ENCODE results near the gene MDM2. TPM values are rescaled to one million over a fixed set of nuclear protein-coding genes. Genes with fewer than 3 reads are reported as not detected.

Gene MDM2
- total and polyA plus RNA-seq, 2 donors (not counting 1 experiment from before 2014, with no cell fraction given) = 6.1 to 78.7 TPM

DNA sequence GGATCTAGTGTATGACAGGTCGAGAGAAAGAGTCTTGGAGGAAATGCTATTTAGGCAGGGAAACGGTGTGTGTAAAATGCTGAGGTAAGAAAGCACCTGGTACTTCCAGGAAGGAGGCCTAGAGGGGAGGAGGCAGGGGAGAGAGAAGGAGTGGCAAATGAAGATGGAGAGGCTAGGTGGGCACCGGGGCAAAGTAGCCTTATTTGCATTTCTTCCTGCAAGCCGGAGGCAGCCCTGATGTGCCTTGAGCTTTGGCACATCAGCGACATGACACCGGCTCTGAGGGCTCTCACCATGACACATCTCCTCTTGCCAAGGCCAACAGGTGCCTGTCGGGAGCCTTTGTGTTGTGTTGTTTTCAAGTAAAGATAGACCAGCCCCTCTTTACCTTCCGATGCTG lies 63.4 kb downstream of the MDM2 start:
- no peak overlapping the region for H3K4me2 ChIP-seq (replicated peaks; ENCODE audit: low read depth, low read length, poor library complexity, severe bottlenecking)
- no peaks in the 10 kb centered on the region for H4K20me1 ChIP-seq (ENCODE audit: control insufficient read depth, insufficient read depth, low read length, poor library complexity, severe bottlenecking)
- no peak overlapping the region for H2AFZ ChIP-seq (ENCODE audit: insufficient read depth, low read depth, low read length, poor library complexity, severe bottlenecking)
- ChIA-PET CTCF (interaction anchor here (1.2 to 6.9 kb wide), 3 partner anchors 11 to 198 kb away, joined by 3 to 61 read pairs (median 7); partner anchors contain the start of gene MDM2), POLR2A (no interaction called here)
- peaks cover 0 to 9% of the 10 kb centered on the region in 2 experiments for H3K36me3 ChIP-seq (replicated peaks in 1 of 2; ENCODE audit: control extremely low read depth in 1 of 2, control insufficient read depth in 1 of 2, extremely low read depth in 1 of 2, insufficient read depth in 2 of 2, low read length in 1 of 2)
- intact Hi-C loops (cut with micrococcal nuclease) = no loop called here
- H3K27ac ChIP-seq (ENCODE audit: low read length in 2 of 2) = no peak overlapping the region
- no peaks in the 10 kb centered on the region for H3K4me1 ChIP-seq (ENCODE audit: control insufficient read depth in 2 of 2, insufficient read depth in 2 of 2, low read length in 2 of 2)
- DNase-seq (no peak), ATAC-seq (ENCODE audit: low read depth) (no peak)
- H3K4me3 ChIP-seq (ENCODE audit: control extremely low read depth in 1 of 5, extremely low read depth in 1 of 5, insufficient read depth in 1 of 5, low read depth in 2 of 5, low read length in 4 of 5) = no peak overlapping the region
- no peak overlapping the region for H3K27ac Mint-ChIP-seq
- H3K9me3 Mint-ChIP-seq (ENCODE audit: insufficient read depth) = no peaks in the 10 kb centered on the region
- H3K27me3 Mint-ChIP-seq = no peaks in the 10 kb centered on the region
- H3K27me3 ChIP-seq (replicated peaks in 1 of 4; ENCODE audit: control extremely low read depth in 1 of 4, control insufficient read depth in 3 of 4, insufficient read depth in 4 of 4, low read length in 3 of 4) = no peaks in the 10 kb centered on the region
- H3K4me3 Mint-ChIP-seq = no peak overlapping the region
- H3K9ac ChIP-seq (ENCODE audit: low read length) = no peak overlapping the region
- H3K9me3 ChIP-seq (ENCODE audit: control extremely low read depth in 1 of 3, control insufficient read depth in 2 of 3, insufficient read depth in 1 of 3, low read length in 2 of 3) = no peaks in the 10 kb centered on the region
- TF ChIP-seq EZH2 (IDR thresholded peaks at IDR 0.05; ENCODE audit: borderline replicate concordance, insufficient read depth, low read depth, low read length, poor library complexity, severe bottlenecking) = no peak
- TF ChIP-seq, protein P1, sequence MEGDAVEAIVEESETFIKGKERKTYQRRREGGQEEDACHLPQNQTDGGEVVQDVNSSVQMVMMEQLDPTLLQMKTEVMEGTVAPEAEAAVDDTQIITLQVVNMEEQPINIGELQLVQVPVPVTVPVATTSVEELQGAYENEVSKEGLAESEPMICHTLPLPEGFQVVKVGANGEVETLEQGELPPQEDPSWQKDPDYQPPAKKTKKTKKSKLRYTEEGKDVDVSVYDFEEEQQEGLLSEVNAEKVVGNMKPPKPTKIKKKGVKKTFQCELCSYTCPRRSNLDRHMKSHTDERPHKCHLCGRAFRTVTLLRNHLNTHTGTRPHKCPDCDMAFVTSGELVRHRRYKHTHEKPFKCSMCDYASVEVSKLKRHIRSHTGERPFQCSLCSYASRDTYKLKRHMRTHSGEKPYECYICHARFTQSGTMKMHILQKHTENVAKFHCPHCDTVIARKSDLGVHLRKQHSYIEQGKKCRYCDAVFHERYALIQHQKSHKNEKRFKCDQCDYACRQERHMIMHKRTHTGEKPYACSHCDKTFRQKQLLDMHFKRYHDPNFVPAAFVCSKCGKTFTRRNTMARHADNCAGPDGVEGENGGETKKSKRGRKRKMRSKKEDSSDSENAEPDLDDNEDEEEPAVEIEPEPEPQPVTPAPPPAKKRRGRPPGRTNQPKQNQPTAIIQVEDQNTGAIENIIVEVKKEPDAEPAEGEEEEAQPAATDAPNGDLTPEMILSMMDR (IDR thresholded peaks at IDR 0.05) = no peak
- peaks cover 9% of the 10 kb centered on the region for H3K4me1 Mint-ChIP-seq
- WGBS (ENCODE audit: insufficient coverage) = 67% methylated on average over 6 of the region's 8 CpGs
- H3K79me2 ChIP-seq (ENCODE audit: control insufficient read depth, insufficient read depth, low read length) = no peaks in the 10 kb centered on the region

DNA sequence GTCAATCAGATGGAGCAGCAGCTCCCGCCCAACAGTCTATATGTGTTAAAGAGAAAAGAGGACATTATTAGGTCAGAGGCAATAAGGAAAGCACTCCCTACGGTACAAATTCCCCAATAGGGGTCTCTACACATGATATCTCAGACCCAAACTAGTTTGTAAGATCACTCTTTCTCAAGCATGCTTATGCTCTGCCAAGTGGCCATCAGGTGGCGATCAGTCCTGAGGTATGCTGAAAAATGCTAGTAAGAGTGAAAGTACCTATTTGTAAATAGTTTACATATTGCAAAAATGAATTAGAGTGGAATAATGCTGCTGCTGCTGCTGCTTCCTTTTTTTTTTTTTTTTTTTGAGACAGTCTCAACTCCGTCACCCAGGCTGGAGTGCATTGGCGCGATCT lies 63.9 kb downstream of the MDM2 start:
- H3K27me3 Mint-ChIP-seq = no peaks in the 10 kb centered on the region
- H3K36me3 ChIP-seq (replicated peaks in 1 of 2; ENCODE audit: control extremely low read depth in 1 of 2, control insufficient read depth in 1 of 2, extremely low read depth in 1 of 2, insufficient read depth in 2 of 2, low read length in 1 of 2) = peaks cover 0 to 6% of the 10 kb centered on the region in 2 experiments
- no peaks in the 10 kb centered on the region for H3K27me3 ChIP-seq (replicated peaks in 1 of 4; ENCODE audit: control extremely low read depth in 1 of 4, control insufficient read depth in 3 of 4, insufficient read depth in 4 of 4, low read length in 3 of 4)
- TF ChIP-seq EZH2 (IDR thresholded peaks at IDR 0.05; ENCODE audit: borderline replicate concordance, insufficient read depth, low read depth, low read length, poor library complexity, severe bottlenecking) = no peak
- TF ChIP-seq, protein P1 (IDR thresholded peaks at IDR 0.05) = peak; percentile 28
- H4K20me1 ChIP-seq (ENCODE audit: control insufficient read depth, insufficient read depth, low read length, poor library complexity, severe bottlenecking) = no peaks in the 10 kb centered on the region
- ChIA-PET POLR2A (no interaction called here), CTCF (interaction anchor here (0.7 to 6.9 kb wide), 9 partner anchors 11 to 205 kb away, joined by 3 to 61 read pairs (median 3); partner anchors contain the start of gene MDM2)
- DNase-seq (peak; percentile 41), ATAC-seq (ENCODE audit: low read depth) (peak; percentile 51)
- no peak overlapping the region for H3K4me3 Mint-ChIP-seq
- no peak overlapping the region for H2AFZ ChIP-seq (ENCODE audit: insufficient read depth, low read depth, low read length, poor library complexity, severe bottlenecking)
- no peaks in the 10 kb centered on the region for H3K9me3 Mint-ChIP-seq (ENCODE audit: insufficient read depth)
- no CpG with 5 or more reads among the region's 6 CpGs for WGBS (ENCODE audit: insufficient coverage)
- no peaks in the 10 kb centered on the region for H3K4me1 ChIP-seq (ENCODE audit: control insufficient read depth in 2 of 2, insufficient read depth in 2 of 2, low read length in 2 of 2)
- no peaks in the 10 kb centered on the region for H3K9me3 ChIP-seq (ENCODE audit: control extremely low read depth in 1 of 3, control insufficient read depth in 2 of 3, insufficient read depth in 1 of 3, low read length in 2 of 3)
- H3K4me3 ChIP-seq (ENCODE audit: control extremely low read depth in 1 of 5, extremely low read depth in 1 of 5, insufficient read depth in 1 of 5, low read depth in 2 of 5, low read length in 4 of 5) = no peak overlapping the region
- H3K79me2 ChIP-seq (ENCODE audit: control insufficient read depth, insufficient read depth, low read length) = no peaks in the 10 kb centered on the region
- H3K4me1 Mint-ChIP-seq = peaks cover 9% of the 10 kb centered on the region
- no peak overlapping the region for H3K4me2 ChIP-seq (replicated peaks; ENCODE audit: low read depth, low read length, poor library complexity, severe bottlenecking)
- no peak overlapping the region for H3K27ac ChIP-seq (ENCODE audit: low read length in 2 of 2)
- intact Hi-C loops (cut with micrococcal nuclease) = no loop called here
- no peak overlapping the region for H3K9ac ChIP-seq (ENCODE audit: low read length)
- H3K27ac Mint-ChIP-seq = no peak overlapping the region
